DMS153 treated with DMSO at 0.1 percent for 48 hours (cell line): Measurements from ENCODE around the gene CCDC167.
"Not testable (repeated sequence)": the region's sequence is repeated elsewhere in the genome, so short reads cannot be mapped to it uniquely, and the experiment has no call there.

Source experiments
- DNase-seq: peaks from one replicate; lab custom pipeline; 2025; ENCODE audit not compliant: unreplicated experiment; lab: John Stamatoyannopoulos, UW

Gene CCDC167

DNA sequence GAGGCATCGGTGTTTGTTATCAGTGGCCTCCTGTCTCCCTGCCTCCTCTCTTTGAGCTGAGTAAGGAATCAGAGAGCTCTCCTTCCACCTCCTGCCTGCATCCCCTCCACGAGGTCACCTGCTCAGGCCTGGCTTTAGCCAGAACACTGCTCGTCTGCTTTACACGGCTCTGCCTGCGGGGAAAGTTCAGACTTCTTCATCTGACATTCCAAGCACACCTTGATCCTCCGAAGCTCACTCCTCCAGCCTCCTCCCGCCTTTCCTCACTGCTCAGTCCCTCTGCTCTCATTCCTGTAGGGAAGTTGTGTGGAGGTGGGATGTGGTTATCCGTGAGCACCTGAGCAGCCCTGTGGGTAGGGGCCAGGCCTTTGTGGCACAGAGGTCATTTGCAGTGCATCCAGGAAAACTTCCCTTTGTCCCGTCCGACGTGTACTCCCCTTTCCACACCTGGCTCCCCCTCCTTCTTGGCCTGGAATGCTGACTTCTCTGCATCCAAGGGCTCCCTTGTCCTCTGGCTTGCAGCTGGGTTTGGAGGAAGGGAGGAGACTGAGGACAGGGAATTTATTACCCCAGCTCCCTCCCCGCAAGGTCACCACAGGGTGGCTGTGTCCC lies 12.8 kb upstream of the CCDC167 start:
- no peak for DNase-seq

DNA sequence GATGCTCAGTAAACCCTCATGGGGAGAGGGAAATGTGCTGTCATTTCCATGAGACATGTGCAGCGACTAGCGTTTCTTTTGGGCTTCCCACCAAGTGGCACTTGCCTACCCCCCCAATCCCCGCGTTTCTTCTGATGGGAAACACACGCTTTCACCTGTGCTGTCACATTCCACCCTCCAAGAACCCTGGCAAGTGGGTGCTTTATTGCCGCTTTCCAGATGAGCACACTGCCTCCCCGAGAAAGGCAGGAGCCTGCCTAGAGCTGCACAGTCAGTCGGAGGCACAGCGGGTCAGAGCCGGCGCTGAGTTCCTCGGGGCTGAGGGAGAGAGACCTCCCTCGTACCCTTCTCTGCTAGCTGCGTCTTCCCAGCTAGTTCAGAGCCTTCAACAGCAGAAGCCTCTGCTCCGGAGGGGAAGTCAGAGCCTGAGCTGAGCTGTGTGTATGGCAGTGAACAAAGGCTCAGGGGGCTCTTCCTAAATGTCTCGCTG lies 12.3 kb upstream of the CCDC167 start:
- no peak for DNase-seq

DNA sequence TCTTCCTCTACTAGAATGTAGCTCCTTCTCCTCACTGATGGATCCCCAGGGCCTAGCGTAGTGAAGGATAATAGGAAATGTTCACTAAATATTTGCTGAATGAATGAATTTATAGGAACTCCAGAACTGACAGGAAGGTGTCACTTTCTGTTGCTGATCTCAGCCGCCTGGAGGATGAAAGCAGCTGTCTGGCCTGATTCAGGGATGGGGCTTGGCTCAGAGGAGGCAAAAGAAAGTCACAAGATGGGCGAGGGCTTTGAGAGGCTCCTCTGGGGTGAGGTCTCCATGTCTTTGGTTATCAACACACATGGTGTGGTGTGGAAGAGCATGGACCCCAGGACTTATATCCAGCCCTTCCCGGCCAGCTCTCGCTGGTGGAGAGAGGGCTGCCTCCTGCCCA lies 11.5 kb upstream of the CCDC167 start:
- no peak for DNase-seq

DNA sequence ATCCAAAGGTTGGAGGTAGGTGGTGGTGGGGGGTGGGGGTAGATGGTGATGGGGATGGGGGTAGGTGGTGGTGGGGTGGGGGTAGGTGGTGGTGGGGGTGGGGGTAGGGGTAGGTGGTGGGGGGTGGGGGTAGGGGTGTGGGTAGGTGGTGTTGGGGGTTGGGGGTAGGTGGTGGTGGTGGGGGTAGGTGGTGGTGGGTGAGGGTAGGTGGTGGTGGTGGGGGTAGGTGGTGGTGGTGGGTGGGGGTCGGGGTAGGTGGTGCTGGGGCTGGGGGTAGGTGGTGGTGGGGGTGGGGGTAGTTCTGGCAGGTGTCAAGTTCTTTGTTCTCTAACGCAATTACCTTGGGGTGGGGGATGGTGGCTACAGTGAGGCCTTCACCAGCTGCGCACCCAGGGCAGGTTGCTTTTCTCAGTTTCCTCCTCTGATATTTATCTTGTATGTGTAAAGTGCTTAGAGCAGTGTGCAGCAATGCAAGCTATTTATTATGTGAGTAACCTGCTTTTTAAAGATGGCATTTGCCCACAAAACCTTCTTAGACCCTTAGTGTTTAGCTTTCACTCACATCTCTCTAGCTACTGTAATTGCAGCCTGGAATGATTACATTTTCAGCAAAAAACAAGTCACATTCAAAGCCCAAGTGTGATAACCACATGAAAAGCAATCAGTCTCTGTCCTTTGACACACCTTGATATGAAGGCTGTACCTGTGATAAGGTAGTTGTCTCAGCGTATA lies 8.2 kb upstream of the CCDC167 start:
- DNase-seq: no peak

DNA sequence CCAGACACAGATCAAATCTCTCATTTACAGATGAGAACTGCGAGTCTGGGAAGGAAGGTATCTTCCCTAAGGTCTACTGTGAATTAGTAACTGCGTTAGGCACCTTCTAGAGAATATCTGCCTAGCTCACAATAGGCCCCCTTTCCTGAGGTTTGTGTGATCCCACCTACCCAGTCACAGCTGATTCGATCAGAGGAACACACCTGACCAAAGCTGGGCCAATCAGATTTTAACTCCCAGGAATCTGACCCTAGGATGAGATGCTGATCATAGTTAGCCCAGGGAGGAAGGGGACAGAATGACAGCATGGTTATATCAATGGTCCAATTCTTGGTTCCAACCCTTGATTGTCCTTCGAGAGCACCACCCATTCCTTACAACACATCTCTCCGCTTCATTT lies 7.4 kb upstream of the CCDC167 start:
- DNase-seq: no peak

DNA sequence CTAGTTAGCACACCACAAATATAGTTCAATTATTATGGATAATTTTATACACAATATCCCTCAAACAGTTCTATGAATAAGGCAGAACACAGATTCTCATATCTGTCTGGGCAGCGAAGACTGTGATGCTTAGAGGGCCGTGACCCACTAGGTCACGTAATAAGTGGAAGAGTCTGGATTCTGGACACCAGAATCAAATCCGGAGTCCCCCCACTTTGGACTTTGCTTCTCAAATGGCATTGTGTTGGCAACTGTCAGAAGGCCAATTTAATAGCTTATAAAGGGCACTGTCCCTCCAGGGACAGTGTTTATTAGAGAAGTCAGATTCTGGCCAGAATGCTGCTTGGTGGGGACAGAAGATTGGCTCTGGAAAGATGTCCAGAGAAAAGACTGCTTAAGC lies 6.8 kb upstream of the CCDC167 start:
- no peak for DNase-seq

DNA sequence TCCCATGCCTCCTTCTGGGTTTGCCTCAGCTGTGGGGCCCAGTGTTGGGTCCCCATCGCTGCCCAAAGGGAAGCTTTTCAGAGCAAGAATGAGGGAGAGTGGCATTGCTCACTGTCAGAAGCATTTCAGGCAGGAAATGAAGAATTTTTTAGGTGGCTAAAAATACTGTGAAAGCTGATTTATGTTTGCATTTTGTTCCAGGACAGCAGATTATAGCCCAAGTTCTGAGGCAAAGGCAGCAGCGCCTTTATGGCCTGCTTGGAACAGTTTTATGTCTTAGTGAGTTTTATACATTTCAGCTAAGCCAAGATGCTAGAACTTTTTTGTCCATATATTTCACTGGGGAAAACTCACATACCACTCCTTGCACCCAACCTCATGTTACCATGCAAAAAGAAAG lies 4.3 kb upstream of the CCDC167 start:
- no peak for DNase-seq

DNA sequence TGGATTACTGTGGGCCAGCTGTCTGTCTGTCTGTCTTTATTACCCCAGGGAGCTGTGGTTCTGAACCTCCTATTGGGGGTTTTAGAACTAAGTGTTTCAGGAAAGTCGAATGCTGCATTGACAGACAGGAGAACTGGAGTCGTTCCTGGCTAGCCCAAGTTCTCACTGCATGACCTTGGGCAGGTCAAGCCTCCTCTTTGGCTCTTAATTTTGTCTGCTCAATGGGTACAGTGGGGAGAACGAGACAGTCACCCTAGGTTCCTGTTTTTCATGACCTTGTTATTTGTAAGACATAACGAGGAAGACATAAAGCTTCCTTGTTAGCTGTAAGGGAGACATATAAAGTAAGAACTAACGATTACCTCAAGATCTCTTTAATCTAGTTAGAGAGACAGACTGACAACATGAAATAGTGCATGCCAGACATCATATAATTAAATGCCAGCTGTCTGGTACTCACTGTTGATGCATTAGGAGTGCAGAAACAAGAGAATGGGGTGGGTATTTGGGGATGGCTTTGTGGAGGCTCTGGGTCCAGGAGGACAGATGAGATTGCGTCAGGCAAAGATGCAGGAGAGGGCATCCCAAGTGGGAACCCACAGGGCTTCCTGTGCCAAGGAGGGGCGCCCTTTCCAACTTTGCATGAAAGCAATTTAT lies 3.7 kb upstream of the CCDC167 start:
- DNase-seq: no peak

DNA sequence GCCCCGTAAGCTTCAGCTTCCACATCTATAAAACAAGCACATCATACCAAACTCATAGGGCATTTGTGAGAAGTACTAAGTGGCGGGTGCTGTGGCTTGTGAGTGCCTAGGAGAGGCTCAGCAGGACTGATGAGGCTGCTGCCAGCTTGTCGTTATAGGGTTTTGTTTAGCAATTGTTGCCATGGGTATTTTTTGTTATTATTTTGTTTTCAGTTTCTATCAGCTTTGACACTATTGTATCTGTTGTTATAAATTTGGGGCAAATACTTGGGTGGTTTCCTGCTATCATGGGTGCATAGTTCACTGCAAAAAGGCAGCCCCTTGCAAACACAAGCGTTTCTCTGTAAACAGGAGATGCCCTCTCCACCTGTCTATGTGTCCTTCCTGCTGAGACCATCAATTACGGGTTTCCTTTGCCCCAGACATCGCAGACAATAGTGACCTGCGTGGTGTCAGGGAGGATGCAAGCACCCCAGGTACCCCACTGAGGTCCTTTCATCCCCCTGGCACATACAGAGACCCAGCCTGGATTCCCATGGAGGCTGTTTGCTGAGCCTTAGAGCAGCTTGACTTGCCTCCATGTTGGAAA lies 3.1 kb upstream of the CCDC167 start:
- no peak for DNase-seq

DNA sequence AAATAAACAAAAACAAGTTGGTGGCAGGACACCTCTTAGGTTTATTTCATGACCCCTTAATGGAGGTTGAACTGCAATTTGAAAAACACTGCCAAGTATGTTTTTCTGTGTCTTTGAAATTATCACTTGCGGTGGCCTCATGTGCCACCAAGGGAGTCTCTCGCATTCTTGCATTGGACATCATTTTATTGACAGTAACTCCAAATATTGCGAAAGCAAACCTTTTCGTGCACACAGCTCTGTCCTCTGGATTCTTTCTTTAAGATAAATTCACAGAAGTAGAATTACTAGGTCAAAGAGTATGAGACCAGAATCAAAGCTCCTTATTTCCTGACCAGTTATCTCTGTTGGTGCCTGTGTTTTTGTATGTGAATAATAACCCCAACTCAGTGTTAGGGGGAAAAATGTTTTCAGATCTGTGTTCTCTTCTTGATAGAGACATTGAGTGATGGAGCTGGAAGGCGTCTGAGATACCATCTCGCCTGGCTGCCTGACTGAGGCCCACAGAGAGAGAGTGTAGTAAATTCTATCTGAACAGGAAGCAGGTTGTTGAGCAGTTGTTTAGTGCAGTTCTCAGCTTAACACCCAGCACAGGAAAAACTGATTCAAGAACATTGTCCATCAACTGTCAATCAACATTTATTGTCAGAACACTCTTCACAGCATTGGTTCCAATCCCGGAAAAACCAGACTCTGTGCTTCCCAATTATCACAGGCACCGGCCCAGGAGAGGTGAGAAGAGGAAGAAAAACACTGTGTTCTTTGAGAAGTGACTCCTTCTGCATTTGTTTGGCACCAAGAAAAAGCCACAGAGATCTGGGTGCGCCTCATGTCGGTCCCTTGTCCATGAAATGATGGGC lies 2.2 kb upstream of the CCDC167 start:
- DNase-seq: peak; percentile 23

DNA sequence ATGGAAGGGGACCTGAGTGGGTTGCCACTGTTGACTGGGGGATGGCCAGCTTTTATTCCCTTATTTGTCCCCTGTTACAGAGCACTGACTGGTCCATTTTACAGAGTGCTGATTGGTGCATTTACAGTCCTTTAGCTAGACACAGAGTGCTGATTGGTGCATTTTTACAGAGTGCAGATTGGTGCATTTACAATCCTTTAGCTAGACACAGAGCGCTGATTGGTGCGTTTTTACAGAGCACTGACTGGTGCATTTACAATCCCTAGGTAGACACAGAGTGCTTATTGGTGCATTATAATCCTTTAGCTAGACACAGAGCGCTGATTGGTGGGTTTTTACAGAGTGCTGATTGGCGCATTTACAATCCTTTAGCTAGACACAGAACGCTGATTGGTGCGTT lies 1.2 kb upstream of the CCDC167 start:
- not testable (repeated sequence) for DNase-seq

DNA sequence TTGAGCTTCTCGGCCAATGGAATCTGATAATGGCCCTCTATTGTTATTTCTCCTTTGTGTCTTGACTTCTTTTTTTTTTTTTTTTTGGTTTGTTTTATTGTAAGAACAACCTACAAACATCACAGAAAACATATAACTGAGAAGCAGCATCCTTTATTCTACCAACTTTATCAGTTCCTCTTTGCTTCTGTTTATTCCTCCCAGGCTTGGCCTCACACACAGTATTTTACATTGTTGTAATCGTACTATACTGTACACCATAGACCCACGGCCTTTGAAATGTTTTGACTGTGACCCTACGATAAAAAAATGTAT lies 558 bp upstream of the CCDC167 start:
- DNase-seq: no peak

DNA sequence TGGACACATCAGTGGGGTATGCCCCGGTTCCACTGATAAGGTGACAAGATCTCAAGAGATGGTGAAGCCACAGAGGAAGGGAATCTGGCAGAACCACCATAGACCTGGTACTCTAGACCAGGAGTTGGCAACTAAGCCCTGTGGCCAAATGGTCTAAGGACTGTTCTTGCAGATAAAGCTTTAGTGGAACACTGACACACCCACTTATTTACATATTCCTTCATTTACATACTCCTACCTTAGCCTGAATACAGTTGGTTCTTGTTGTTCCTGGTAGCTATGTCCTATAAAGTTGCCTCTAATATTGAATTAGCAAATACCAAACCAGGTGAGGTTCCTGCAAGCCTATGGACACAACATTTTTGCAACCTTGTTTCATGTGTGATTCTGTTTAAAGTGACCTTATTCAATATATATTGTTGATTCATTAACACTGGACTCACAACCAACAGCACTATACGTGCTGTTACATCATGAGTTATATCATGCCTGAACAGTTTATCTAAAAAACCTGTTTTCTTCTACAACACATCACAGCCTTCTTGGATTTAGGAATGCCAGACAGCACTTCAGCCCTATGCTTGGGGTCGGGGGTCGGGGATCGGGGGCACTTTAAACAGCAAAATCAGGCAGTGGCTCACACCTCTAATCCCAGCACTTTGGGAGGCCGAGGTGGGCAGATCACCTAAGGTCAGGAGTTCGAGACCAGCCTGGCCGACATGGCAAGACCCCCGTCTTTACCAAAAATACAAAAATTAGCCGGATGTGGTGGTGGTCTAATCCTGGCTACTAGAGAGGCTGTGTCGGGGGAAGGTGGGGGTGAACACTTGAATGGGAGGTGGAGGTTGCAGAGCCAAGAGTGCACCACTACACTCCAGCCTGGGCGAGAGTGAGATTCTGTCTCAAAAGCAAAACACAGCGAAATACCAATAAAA lies 2.5 kb downstream of the CCDC167 start:
- DNase-seq: no peak

DNA sequence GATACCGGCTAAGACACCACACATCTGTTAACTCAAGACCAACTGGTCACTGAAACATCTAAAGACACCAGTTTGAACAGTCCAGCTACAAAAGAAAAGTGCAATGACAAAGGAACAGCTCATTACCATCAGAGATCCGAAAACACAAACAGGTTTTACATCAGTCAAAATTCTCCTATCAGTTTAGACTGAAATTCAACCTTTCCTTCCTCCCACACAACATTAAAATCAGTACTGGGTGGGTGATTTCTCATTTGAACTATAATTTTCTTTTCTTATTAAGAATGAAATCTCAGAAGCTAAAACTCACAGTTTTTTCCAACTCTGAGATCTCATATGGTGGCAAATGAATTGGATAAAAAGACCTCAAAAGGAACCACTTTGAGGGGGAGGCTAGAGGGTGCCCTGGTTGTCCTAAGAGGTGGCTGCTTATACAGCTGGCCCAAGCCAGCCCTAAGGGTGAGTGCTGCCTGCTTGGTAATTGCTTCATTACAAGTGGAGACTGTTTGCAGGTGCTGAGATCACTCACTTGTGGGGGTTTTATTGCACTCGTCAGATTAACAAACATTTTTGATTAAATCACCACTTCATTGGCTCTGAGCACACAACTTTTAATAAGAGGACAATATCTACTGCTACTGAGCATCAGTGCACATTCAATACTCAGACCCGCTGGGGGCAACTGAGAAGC lies 4.3 kb downstream of the CCDC167 start:
- no peak for DNase-seq

DNA sequence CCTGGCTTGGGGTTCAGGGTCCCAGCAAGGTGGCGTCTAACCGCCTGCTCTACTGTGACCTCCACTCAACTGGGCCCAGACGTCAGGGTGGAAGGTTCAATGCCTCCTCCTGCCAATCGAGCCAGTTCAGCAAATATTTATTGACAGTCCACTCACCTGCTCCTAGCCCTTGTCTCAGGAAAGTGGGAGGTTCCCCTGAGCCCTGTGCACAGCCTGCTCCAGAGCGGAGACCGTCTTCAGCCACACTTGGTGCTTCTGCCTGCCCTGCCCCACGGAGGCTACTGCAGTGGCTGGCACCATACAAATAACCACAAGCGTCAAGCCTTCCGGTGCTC lies 6.1 kb downstream of the CCDC167 start:
- no peak for DNase-seq

DNA sequence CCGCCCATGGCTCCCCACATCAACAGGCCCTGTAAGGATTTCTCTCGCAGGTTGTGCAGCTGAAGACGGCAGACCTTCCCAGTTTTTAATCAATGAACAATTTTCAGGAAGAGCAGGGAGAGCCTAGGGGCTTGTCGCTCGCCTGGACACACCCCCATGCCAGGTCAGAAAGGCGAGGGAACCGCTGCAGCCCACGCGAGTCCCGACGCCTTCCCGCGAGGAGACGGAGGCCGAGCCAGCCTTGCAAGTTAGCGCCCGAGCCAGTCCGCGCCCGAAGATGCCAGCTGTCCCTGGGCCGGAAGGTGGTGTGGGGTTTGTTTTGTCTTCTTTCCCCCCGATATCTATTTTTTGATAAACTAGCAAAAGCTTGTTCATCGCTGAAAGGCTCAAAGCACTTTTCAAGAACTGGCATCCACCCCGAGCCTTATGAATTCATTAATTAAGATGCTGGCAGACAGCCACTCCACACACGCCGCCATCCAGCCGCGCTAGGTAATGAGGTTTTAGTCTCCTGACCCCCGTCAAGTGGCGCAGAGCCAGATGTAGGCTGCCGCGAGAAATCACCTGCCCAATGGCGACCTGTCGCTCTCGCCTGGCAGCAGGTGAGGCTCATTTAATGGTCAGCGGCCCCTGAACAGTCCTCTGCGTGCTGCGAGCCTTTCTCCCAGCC lies 6.6 kb downstream of the CCDC167 start:
- DNase-seq: peak; percentile 28

DNA sequence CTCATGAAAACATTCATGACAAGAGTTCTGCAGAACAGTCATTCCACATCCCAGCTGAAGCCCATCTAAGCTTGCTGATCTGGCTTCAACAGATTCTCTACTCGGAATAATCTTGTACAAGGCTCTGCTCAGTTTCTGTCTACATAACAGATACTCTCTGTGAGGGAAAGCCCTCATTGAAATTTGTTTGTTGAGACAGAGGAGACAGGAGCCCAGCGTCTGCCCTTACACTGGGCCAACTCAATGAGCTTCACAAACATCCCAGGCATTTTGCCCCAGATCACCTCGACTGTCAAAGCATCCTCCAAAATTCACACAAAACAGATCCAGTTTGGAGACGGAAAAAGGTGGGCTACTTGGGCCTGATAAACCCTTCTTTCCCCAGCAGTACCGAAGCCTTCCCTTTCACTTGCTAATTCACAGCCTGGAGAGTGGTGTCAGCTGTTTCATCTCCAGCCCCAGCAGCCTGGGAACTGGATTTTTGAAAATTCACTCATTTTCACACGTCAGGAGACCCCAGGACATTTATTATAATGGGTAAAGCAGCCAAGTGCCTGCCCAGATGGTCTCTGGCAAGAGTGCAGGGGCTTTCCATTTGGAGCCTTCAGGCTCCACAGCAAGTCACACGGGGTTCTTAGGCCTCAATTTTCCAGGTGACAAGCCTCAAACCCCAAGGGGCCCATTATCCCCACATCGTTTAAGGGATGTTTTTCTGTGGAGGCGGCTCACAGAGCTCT lies 7.3 kb downstream of the CCDC167 start:
- no peak for DNase-seq

DNA sequence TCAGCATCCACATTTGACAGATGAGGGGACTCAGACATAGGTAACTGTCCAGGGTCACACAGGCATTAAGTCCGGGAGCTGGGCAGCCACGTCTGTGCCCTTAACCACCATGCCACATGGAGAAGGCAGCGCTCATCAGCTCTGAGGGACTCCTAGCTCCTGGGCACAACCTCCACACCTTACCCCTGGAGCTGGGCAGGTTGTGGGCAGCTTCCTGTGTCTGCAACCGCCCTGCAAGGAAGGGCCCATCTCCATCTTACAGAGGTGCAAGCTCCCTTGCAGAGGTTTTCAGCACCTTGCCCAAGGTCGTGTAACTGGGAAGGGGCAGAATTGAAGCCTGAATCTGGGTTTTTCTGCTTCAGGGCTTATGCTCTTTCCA lies 7.9 kb downstream of the CCDC167 start:
- DNase-seq: no peak
